Fibroblast of lung (primary cell): ENCODE measurements around the gene SUMF1. TPM values are rescaled to one million over a fixed set of nuclear protein-coding genes. Genes with fewer than 3 reads are reported as not detected.

Source experiments
- DNase-seq, 2 donors: peaks; one replicate each; pipeline versions ENCODE4 v3.0.0 to v3.0.0-alpha.2; 2010; ENCODE audit warnings: low read depth in 2 of 2
- H2AFZ ChIP-seq: 2 replicates; pipeline ENCODE4 v1.5.1; 2012; ENCODE audit warnings: low read length, control low read depth, inconsistent platforms
- H3K27ac ChIP-seq: 2 replicates; pipeline ENCODE4 v1.5.1; 2011; ENCODE audit warnings: low read length, control low read depth; ENCODE audit not compliant: insufficient read depth
- H3K27me3 ChIP-seq: 2 replicates; pipeline ENCODE4 v1.5.1; 2011; ENCODE audit warnings: mild to moderate bottlenecking, low read length; ENCODE audit not compliant: control insufficient read depth, insufficient read depth
- H3K36me3 ChIP-seq: 2 replicates; pipeline ENCODE4 v1.5.1; 2011; ENCODE audit warnings: low read length; ENCODE audit not compliant: control insufficient read depth, insufficient read depth
- H3K4me1 ChIP-seq: 2 replicates; pipeline ENCODE4 v1.5.1; 2011; ENCODE audit warnings: low read length; ENCODE audit not compliant: control insufficient read depth, insufficient read depth; ENCODE audit errors: extremely low read depth
- H3K4me2 ChIP-seq: 2 replicates; pipeline ENCODE4 v1.5.1; 2011; ENCODE audit warnings: low read length, control low read depth; ENCODE audit not compliant: insufficient read depth; ENCODE audit errors: extremely low read depth
- H3K4me3 ChIP-seq, 4 experiments: fragments of 200-600 bp in 1 of 4; sonication (generic) in 1 of 4; replicated peaks in 1 of 4; 2 replicates each; pipeline ENCODE4 v1.5.1; 2011 to 2016; ENCODE audit warnings: low read length in 4 of 4, low read depth in 3 of 4, mild to moderate bottlenecking in 3 of 4, control low read depth in 2 of 4, inconsistent platforms in 1 of 4, mixed read lengths in 1 of 4; ENCODE audit not compliant: insufficient read depth in 1 of 4; ENCODE audit errors: control extremely low read depth in 1 of 4
- H3K79me2 ChIP-seq: 2 replicates; pipeline ENCODE4 v1.5.1; 2012; ENCODE audit warnings: mild to moderate bottlenecking, low read length, inconsistent platforms; ENCODE audit not compliant: control insufficient read depth, insufficient read depth
- H3K9ac ChIP-seq: 2 replicates; pipeline ENCODE4 v1.5.1; 2011; ENCODE audit warnings: mild to moderate bottlenecking, low read length, control low read depth; ENCODE audit not compliant: insufficient read depth
- H3K9me3 ChIP-seq: 2 replicates; pipeline ENCODE4 v1.5.1; 2012; ENCODE audit warnings: low read depth, low read length; ENCODE audit not compliant: control insufficient read depth, insufficient read depth
- H4K20me1 ChIP-seq: 2 replicates; pipeline ENCODE4 v1.5.1; 2011; ENCODE audit warnings: low read length; ENCODE audit not compliant: control insufficient read depth, insufficient read depth; ENCODE audit errors: extremely low read depth
- CTCF ChIP-seq, 2 donors: IDR thresholded peaks in 1 of 2; conservative IDR thresholded peaks in 1 of 2; 1 replicate in 1 of 2; 2 replicates in 1 of 2; pipeline ENCODE4 v1.5.1; 2011 to 2012; ENCODE audit warnings: low read length in 2 of 2, control low read depth in 1 of 2, inconsistent platforms in 1 of 2, low read depth in 1 of 2, mild to moderate bottlenecking in 1 of 2
- EZH2 ChIP-seq: IDR thresholded peaks from 2 replicates; pipeline ENCODE4 v1.5.1; 2012; ENCODE audit warnings: low read length, control low read depth, mild to moderate bottlenecking; ENCODE audit errors: missing control alignments
- polyA plus RNA-seq, 2 donors: library from polyadenylated mRNA; depleted of rRNA in 1 of 2; stranded (reverse) in 1 of 2; unstranded in 1 of 2; fragments of >200 nt; gene quantifications; 2 replicates each; pipeline ENCODE4 v1.2.1, GENCODE V29; 2011 to 2012; ENCODE audit warnings: missing spikeins in 1 of 2
- total RNA-seq: library from RNA; depleted of rRNA; stranded (reverse); fragments of >200 nt; gene quantifications from 2 replicates; pipeline ENCODE4 v1.2.1, GENCODE V29; 2014

SUMF1 gene
- total and polyA plus RNA-seq, 2 donors (not counting 1 experiment from before 2014, with no cell fraction given), result 50.0 to 64.6 TPM

- H3K4me2 ChIP-seq, result peak overlapping the region; percentile 23
- H3K9me3 ChIP-seq, result no peaks in the 10 kb centered on the region
- peaks cover 8% of the 10 kb centered on the region for H3K27me3 ChIP-seq
- no peaks in the 10 kb centered on the region for H3K79me2 ChIP-seq
- DNase-seq, result peak; percentile 78 to 79
- H3K27ac ChIP-seq, result no peak overlapping the region
- no peak overlapping the region for H3K4me3 ChIP-seq
- no peaks in the 10 kb centered on the region for H3K36me3 ChIP-seq
- H3K4me1 ChIP-seq, result no peaks in the 10 kb centered on the region
- no peak for TF ChIP-seq EZH2
- TF ChIP-seq CTCF (conservative IDR thresholded peaks at IDR 0.05 in 1 of 2, IDR thresholded peaks at IDR 0.05 in 1 of 2; ENCODE audit: low read depth in 1 of 2, low read length in 2 of 2), result no peak
- no peaks in the 10 kb centered on the region for H4K20me1 ChIP-seq
- H3K9ac ChIP-seq, result no peak overlapping the region
- H2AFZ ChIP-seq, result peak overlapping the region; percentile 32
These were observed 7.8 kb upstream of the SUMF1 start for GRCh38 chr3:4474683-4475490.

GRCh38 chr3:4472766-4473165 lies 5.7 kb upstream of the SUMF1 start:
- Histone ChIP-seq H3K9me3 (no peaks in the 10 kb centered on the region), H3K4me2 (no peak overlapping the region), H2AFZ (no peak overlapping the region)

GRCh38 chr3:4472312-4472711 lies 5.2 kb upstream of the SUMF1 start:
- Histone ChIP-seq H4K20me1 (no peaks in the 10 kb centered on the region), H3K9me3 (no peaks in the 10 kb centered on the region), H3K79me2 (no peaks in the 10 kb centered on the region), H3K4me3 (no peak overlapping the region), H3K27me3 (peaks cover 8% of the 10 kb centered on the region), H3K4me1 (no peaks in the 10 kb centered on the region), H3K36me3 (no peaks in the 10 kb centered on the region), H3K4me2 (no peak overlapping the region), H3K27ac (no peak overlapping the region), H3K9ac (no peak overlapping the region), H2AFZ (no peak overlapping the region)
- no peak for TF ChIP-seq CTCF (conservative IDR thresholded peaks at IDR 0.05 in 1 of 2, IDR thresholded peaks at IDR 0.05 in 1 of 2; ENCODE audit: low read depth in 1 of 2, low read length in 2 of 2)
- no peak for TF ChIP-seq EZH2
- DNase-seq, result no peak

More at GRCh38 chr3:4472766-4473165, 5.7 kb upstream of the SUMF1 start:
- H3K27me3 ChIP-seq, result peaks cover 8% of the 10 kb centered on the region
- H3K9ac ChIP-seq, result no peak overlapping the region
- TF ChIP-seq EZH2 (no peak), CTCF (conservative IDR thresholded peaks at IDR 0.05 in 1 of 2, IDR thresholded peaks at IDR 0.05 in 1 of 2; ENCODE audit: low read depth in 1 of 2, low read length in 2 of 2) (no peak)
- H3K79me2 ChIP-seq, result no peaks in the 10 kb centered on the region
- no peaks in the 10 kb centered on the region for H4K20me1 ChIP-seq
- H3K4me1 ChIP-seq, result no peaks in the 10 kb centered on the region
- no peak for DNase-seq
- H3K4me3 ChIP-seq, result no peak overlapping the region
- H3K36me3 ChIP-seq, result no peaks in the 10 kb centered on the region
- no peak overlapping the region for H3K27ac ChIP-seq
